Stomach (tissue), 4 donors: ENCODE data around the gene CEP85L.

Source experiments
- POLR2A ChIP-seq, 4 donors: fragments of 450-650 bp; IDR thresholded peaks; one replicate each; pipeline ENCODE4 v1.6.1; 2016; ENCODE audit warnings: antibody characterized with exemption in 4 of 4, control low read depth in 2 of 4, mild to moderate bottlenecking in 1 of 4, moderate library complexity in 1 of 4
- POLR2AphosphoS5 ChIP-seq, 3 donors: sonication (generic); formaldehyde crosslinking; IDR thresholded peaks; one replicate each; pipeline ENCODE4 v1.6.1; 2016; ENCODE audit warnings: antibody characterized with exemption in 3 of 3
- TF ChIP-seq, protein P1 (sequence below), 7 experiments: fragments of 450-650 bp in 4 of 7; fragments of 200-600 bp in 3 of 7; sonication (generic) in 3 of 7; IDR thresholded peaks; one replicate each; pipeline ENCODE4 v1.5.1; 2016 to 2019; ENCODE audit warnings: antibody characterized with exemption in 7 of 7, control low read depth in 2 of 7, mild to moderate bottlenecking in 1 of 7

GRCh38 chr6:118500130-118501015 is 151.0 kb downstream of the CEP85L start:
- TF ChIP-seq, protein P1, sequence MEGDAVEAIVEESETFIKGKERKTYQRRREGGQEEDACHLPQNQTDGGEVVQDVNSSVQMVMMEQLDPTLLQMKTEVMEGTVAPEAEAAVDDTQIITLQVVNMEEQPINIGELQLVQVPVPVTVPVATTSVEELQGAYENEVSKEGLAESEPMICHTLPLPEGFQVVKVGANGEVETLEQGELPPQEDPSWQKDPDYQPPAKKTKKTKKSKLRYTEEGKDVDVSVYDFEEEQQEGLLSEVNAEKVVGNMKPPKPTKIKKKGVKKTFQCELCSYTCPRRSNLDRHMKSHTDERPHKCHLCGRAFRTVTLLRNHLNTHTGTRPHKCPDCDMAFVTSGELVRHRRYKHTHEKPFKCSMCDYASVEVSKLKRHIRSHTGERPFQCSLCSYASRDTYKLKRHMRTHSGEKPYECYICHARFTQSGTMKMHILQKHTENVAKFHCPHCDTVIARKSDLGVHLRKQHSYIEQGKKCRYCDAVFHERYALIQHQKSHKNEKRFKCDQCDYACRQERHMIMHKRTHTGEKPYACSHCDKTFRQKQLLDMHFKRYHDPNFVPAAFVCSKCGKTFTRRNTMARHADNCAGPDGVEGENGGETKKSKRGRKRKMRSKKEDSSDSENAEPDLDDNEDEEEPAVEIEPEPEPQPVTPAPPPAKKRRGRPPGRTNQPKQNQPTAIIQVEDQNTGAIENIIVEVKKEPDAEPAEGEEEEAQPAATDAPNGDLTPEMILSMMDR (IDR thresholded peaks at IDR 0.05), result no peak
- TF ChIP-seq POLR2AphosphoS5 (IDR thresholded peaks at IDR 0.05) (no peak), POLR2A (IDR thresholded peaks at IDR 0.05) (no peak)
